ENCODE results near the gene IFT122.

IFT122 gene

DNA sequence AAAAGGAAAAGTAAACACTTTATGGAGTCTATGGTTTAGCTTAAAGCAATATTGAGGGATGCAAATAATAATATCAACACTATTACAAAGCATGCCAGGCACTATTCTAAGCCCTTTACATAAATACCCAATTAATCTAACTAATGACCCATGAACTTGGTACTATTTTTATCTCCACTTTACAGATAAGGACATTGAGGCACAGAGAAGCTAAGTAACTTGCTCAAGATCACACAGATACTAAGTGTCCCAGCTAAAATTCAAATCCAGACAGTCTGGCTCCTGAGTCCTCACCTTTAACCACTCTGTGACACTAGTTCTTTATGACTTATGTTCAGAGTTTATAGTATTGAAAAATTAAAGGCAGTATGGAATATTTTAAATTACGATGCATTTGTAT lies 5.9 kb upstream of the IFT122 start:
- 100% methylated on average over 1 of the region's 1 CpG; no CpG with 5 or more reads in 1 of the 2 experiments for WGBS, 2 experiments
- Histone ChIP-seq H3K9me3 (ENCODE audit: control insufficient read depth, low read length) (no peaks in the 10 kb centered on the region), H3K27ac (ENCODE audit: insufficient read depth, low read depth, low read length, poor library complexity, severe bottlenecking) (no peak overlapping the region), H3K36me3 (ENCODE audit: control insufficient read depth, insufficient read depth, low read length) (peaks cover 44% of the 10 kb centered on the region), H3K4me1 (ENCODE audit: control insufficient read depth, insufficient read depth, low read length) (peaks cover 6% of the 10 kb centered on the region), H3K27me3 (ENCODE audit: control insufficient read depth, insufficient read depth, low read length, poor library complexity, severe bottlenecking) (no peaks in the 10 kb centered on the region), H3K4me3 (ENCODE audit: insufficient read depth, low read depth, low read length) (no peak overlapping the region)

DNA sequence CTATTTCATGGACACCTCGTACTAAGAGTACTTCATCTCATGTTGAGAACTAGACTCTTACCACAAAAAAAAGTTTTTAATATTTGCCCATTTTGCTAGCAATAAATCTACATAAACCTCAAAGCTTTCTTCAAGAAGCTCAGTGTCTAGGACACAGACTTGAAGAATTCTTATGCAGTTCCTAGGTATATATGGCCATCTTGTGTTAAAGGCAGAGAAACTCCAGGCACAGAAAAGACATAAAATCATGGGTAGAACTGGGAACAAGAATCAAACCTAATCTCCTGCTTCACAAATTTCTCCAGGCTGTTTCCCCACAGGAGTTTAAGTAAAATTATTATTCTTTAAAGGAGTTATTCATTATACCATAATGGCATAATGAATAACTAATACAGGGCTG lies 4.7 kb upstream of the IFT122 start:
- H3K4me3 ChIP-seq (ENCODE audit: insufficient read depth, low read depth, low read length) = no peak overlapping the region
- 89 to 97% methylated on average over 1 of the region's 1 CpG for WGBS, 2 experiments
- peaks cover 44% of the 10 kb centered on the region for H3K36me3 ChIP-seq (ENCODE audit: control insufficient read depth, insufficient read depth, low read length)

DNA sequence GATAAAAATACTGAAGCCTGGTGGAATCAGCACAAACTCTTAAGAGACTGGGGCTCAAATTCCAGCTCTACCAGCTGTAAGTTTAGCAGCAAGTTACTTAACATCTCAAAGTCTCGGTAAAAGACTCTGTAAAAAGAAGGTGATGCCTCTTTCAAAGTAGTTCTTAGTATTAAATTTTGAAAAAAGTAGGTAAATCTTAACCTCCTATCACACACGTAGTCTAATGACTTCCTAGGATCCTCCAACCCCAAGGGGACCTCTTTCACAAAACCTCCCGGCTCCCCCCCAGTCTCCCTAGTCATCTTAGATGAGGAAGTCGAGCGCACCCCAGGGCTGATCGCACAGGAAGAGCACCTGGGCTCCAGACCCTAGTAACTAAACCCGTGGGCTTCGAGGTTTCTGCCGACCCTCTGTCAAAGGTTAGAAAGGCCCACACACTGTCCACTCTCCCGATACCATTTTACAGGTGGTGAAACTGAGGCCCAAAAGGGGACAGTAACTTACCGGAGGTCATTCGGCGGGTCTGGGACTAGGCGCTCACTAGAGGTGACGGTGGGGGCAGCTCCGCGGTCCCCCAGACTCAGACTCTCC lies 703 bp upstream of the IFT122 start:
- no peaks in the 10 kb centered on the region for H3K27me3 ChIP-seq (ENCODE audit: control insufficient read depth, insufficient read depth, low read length, poor library complexity, severe bottlenecking)

More for the DNA sequence above, 4.7 kb upstream of the IFT122 start:
- no peak overlapping the region for H3K27ac ChIP-seq (ENCODE audit: insufficient read depth, low read depth, low read length, poor library complexity, severe bottlenecking)
- H3K27me3 ChIP-seq (ENCODE audit: control insufficient read depth, insufficient read depth, low read length, poor library complexity, severe bottlenecking) = no peaks in the 10 kb centered on the region
- no peaks in the 10 kb centered on the region for H3K9me3 ChIP-seq (ENCODE audit: control insufficient read depth, low read length)
- H3K4me1 ChIP-seq (ENCODE audit: control insufficient read depth, insufficient read depth, low read length) = peaks cover 6% of the 10 kb centered on the region

DNA sequence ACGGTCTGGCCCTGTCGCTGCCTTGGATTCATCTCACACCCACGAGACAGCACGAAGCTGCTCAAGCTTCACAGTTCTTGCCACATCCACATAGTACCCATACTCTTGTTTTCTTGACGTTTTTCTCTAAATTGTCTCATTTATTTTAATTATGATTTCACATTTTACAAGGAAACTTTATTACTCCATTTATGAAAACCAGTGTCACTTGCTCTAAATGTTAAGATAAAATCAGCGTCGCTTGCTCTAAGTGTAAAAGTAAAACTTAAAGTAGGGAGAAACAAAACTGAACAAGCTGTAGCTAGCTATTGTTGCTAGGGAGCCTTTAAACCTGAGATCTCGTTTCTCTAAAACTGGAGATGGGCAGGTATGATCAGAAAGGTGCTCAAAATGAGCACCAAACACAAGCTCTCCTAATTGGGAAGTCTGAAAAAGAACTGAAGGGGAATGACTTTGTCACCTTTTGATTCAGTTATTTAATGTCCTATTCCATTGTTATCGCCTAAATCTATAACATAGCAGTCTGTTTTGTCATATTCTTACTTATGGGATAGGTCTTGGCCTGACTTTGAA lies 680 bp downstream of the IFT122 start:
- H3K27me3 ChIP-seq (ENCODE audit: control insufficient read depth, insufficient read depth, low read length, poor library complexity, severe bottlenecking) = no peaks in the 10 kb centered on the region
- H3K4me3 ChIP-seq (ENCODE audit: insufficient read depth, low read depth, low read length) = peak overlapping the region; percentile 98
- peak overlapping the region; percentile 89 for H3K27ac ChIP-seq (ENCODE audit: insufficient read depth, low read depth, low read length, poor library complexity, severe bottlenecking)
- peaks cover 28% of the 10 kb centered on the region for H3K4me1 ChIP-seq (ENCODE audit: control insufficient read depth, insufficient read depth, low read length)
- H3K9me3 ChIP-seq (ENCODE audit: control insufficient read depth, low read length) = no peaks in the 10 kb centered on the region
- 17 to 23% methylated on average over 8 to 9 of the region's 9 CpGs for WGBS, 2 experiments
- peaks cover 12% of the 10 kb centered on the region for H3K36me3 ChIP-seq (ENCODE audit: control insufficient read depth, insufficient read depth, low read length)

More for the DNA sequence above, 703 bp upstream of the IFT122 start:
- H3K4me1 ChIP-seq (ENCODE audit: control insufficient read depth, insufficient read depth, low read length) = peaks cover 28% of the 10 kb centered on the region
- peaks cover 12% of the 10 kb centered on the region for H3K36me3 ChIP-seq (ENCODE audit: control insufficient read depth, insufficient read depth, low read length)
- H3K9me3 ChIP-seq (ENCODE audit: control insufficient read depth, low read length) = no peaks in the 10 kb centered on the region
- WGBS, 2 experiments = 0% methylated on average over 16 to 17 of the region's 17 CpGs
- no peak overlapping the region for H3K27ac ChIP-seq (ENCODE audit: insufficient read depth, low read depth, low read length, poor library complexity, severe bottlenecking)
- H3K4me3 ChIP-seq (ENCODE audit: insufficient read depth, low read depth, low read length) = peak overlapping the region; percentile 98

DNA sequence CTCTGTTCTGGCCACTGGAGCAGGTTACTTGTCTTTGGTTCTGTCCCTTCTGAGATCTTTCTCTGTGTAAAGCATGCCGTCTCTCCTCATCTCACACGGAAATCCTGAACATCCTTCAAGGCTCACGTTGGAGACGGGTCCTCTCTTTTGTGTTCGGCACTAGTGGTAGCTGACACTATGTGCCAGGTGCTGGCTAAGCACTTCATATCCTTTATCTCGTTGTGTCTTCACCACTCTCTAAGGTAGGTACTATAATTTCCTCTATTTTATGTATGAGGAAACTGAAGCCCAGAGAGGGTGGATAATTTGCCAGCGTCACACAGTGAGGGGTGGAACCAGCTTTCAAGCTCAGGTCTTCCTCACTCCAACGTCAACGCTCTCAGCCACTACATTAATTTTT lies 1.2 kb downstream of the IFT122 start:
- H3K9me3 ChIP-seq (ENCODE audit: control insufficient read depth, low read length) = no peaks in the 10 kb centered on the region
- H3K4me3 ChIP-seq (ENCODE audit: insufficient read depth, low read depth, low read length) = peak overlapping the region; percentile 98
- WGBS, 2 experiments = 73 to 76% methylated on average over 8 to 9 of the region's 9 CpGs
- H3K36me3 ChIP-seq (ENCODE audit: control insufficient read depth, insufficient read depth, low read length) = peaks cover 12% of the 10 kb centered on the region
- no peaks in the 10 kb centered on the region for H3K27me3 ChIP-seq (ENCODE audit: control insufficient read depth, insufficient read depth, low read length, poor library complexity, severe bottlenecking)
- peaks cover 28% of the 10 kb centered on the region for H3K4me1 ChIP-seq (ENCODE audit: control insufficient read depth, insufficient read depth, low read length)
- H3K27ac ChIP-seq (ENCODE audit: insufficient read depth, low read depth, low read length, poor library complexity, severe bottlenecking) = no peak overlapping the region

DNA sequence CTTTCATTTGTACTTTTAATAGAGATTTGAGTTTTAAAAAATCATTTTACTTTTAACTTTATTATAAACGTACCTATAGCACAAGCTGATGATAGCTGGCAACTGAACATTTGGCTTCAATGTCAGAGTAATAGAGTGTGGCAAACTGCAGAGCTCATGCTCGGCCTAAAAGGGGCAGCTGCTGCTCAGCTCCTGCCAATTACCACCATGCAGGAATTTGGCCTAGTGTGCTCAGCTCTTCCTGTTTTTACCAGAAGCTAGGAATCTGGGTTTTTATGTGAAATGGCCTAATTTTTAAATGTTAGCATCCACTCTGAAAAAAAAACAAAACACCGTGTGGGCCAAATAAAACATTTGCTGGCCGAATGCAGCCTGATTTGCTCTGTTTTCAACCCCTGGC lies 1.8 kb downstream of the IFT122 start:
- WGBS, 2 experiments = 81 to 82% methylated on average over 4 of the region's 4 CpGs
- no peaks in the 10 kb centered on the region for H3K27me3 ChIP-seq (ENCODE audit: control insufficient read depth, insufficient read depth, low read length, poor library complexity, severe bottlenecking)
- no peaks in the 10 kb centered on the region for H3K9me3 ChIP-seq (ENCODE audit: control insufficient read depth, low read length)
- peaks cover 28% of the 10 kb centered on the region for H3K4me1 ChIP-seq (ENCODE audit: control insufficient read depth, insufficient read depth, low read length)
- H3K36me3 ChIP-seq (ENCODE audit: control insufficient read depth, insufficient read depth, low read length) = peaks cover 11% of the 10 kb centered on the region
- no peak overlapping the region for H3K27ac ChIP-seq (ENCODE audit: insufficient read depth, low read depth, low read length, poor library complexity, severe bottlenecking)
- no peak overlapping the region for H3K4me3 ChIP-seq (ENCODE audit: insufficient read depth, low read depth, low read length)

DNA sequence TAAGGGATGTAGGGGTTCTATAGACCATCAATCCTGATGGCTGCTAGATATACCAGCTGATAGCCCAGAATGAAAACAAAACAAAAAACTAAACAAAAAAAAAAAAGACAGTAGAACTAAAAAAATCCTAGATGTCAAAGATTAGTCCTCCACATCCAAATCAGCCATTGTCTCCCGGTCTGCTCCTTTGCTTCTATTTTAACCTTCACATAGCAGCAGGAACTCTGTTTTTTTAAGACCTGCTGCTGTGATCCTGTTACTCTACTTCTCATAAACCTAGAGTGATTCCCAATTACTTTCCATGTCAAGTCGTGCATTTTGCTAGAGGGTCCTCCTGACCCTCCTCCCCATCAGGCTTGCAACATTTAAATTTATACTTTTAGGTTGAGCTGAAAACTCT lies 2.5 kb downstream of the IFT122 start:
- Histone ChIP-seq H3K4me1 (ENCODE audit: control insufficient read depth, insufficient read depth, low read length) (peaks cover 28% of the 10 kb centered on the region), H3K27ac (ENCODE audit: insufficient read depth, low read depth, low read length, poor library complexity, severe bottlenecking) (no peak overlapping the region), H3K27me3 (ENCODE audit: control insufficient read depth, insufficient read depth, low read length, poor library complexity, severe bottlenecking) (no peaks in the 10 kb centered on the region), H3K4me3 (ENCODE audit: insufficient read depth, low read depth, low read length) (no peak overlapping the region), H3K9me3 (ENCODE audit: control insufficient read depth, low read length) (no peaks in the 10 kb centered on the region), H3K36me3 (ENCODE audit: control insufficient read depth, insufficient read depth, low read length) (peaks cover 4% of the 10 kb centered on the region)
- WGBS, 2 experiments = 44 to 66% methylated on average over 2 of the region's 2 CpGs

DNA sequence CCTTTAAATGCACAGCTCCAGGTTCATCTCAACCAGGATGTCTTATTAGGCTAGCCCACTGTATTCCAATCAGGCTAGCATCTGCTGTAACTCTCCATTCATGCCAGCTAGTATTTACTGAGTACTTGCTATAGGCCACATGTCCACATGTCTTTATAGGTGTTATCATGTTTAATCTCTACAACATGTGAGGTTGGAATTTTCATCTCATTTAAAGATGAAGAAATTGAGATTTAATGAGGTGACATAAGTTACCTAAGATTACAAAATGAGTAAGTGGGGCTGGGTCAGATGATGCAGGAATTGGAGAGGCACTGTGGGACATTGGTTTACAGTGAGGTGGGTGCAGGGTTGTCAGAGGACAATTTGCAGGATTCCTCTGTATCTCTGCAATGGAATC lies 2.9 kb downstream of the IFT122 start:
- no peaks in the 10 kb centered on the region for H3K9me3 ChIP-seq (ENCODE audit: control insufficient read depth, low read length)
- no peak overlapping the region for H3K27ac ChIP-seq (ENCODE audit: insufficient read depth, low read depth, low read length, poor library complexity, severe bottlenecking)
- H3K4me1 ChIP-seq (ENCODE audit: control insufficient read depth, insufficient read depth, low read length) = peaks cover 28% of the 10 kb centered on the region
- H3K36me3 ChIP-seq (ENCODE audit: control insufficient read depth, insufficient read depth, low read length) = no peaks in the 10 kb centered on the region
- no peak overlapping the region for H3K4me3 ChIP-seq (ENCODE audit: insufficient read depth, low read depth, low read length)
- no peaks in the 10 kb centered on the region for H3K27me3 ChIP-seq (ENCODE audit: control insufficient read depth, insufficient read depth, low read length, poor library complexity, severe bottlenecking)

DNA sequence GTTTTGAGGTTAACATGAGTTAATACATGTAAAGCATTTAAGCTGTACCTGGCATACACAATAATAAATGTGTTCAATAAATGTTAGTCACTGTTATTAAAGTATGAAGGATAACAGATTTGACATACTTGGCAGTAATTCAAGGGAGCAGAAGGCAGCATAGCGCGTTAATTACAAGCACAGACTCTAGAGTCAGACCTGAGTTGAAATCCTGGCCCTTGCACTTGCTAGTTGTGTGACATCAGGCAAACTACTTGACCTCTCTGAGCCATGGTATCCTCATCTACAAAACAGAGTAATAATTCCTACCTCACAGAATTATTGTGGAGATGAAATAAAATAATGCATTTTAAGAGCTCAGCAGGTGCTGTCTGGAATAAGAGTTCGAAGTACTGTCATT lies 5.4 kb downstream of the IFT122 start:
- WGBS, 2 experiments = 96 to 97% methylated on average over 3 of the region's 3 CpGs

DNA sequence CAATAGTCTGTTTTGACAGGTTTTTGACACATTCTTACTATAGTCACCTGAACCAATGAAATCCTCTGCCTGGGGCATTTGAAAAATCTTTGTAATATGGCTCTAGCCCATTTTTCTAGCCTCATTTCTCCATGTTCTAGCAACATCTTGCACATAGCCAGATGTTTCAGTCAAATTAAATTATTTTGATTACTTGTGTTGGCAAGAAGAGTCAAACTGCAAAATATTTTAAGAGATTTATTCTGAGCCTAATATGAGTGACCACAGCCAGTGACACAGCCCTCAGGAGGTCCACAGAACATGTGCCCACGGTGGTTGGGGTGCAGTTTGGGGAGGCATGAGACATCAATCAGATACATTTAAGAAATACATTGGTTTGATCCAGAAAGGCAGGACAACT lies 6.9 kb downstream of the IFT122 start:
- Histone ChIP-seq H3K36me3 (ENCODE audit: control insufficient read depth, insufficient read depth, low read length) (peaks cover 3% of the 10 kb centered on the region), H3K27me3 (ENCODE audit: control insufficient read depth, insufficient read depth, low read length, poor library complexity, severe bottlenecking) (no peaks in the 10 kb centered on the region), H3K27ac (ENCODE audit: insufficient read depth, low read depth, low read length, poor library complexity, severe bottlenecking) (no peak overlapping the region), H3K9me3 (ENCODE audit: control insufficient read depth, low read length) (no peaks in the 10 kb centered on the region), H3K4me3 (ENCODE audit: insufficient read depth, low read depth, low read length) (no peak overlapping the region), H3K4me1 (ENCODE audit: control insufficient read depth, insufficient read depth, low read length) (peaks cover 25% of the 10 kb centered on the region)
- WGBS, 2 experiments = 78 to 97% methylated on average over 1 of the region's 1 CpG

More for the DNA sequence above, 5.4 kb downstream of the IFT122 start:
- Histone ChIP-seq H3K36me3 (ENCODE audit: control insufficient read depth, insufficient read depth, low read length) (no peaks in the 10 kb centered on the region), H3K27me3 (ENCODE audit: control insufficient read depth, insufficient read depth, low read length, poor library complexity, severe bottlenecking) (no peaks in the 10 kb centered on the region), H3K4me3 (ENCODE audit: insufficient read depth, low read depth, low read length) (no peak overlapping the region), H3K9me3 (ENCODE audit: control insufficient read depth, low read length) (no peaks in the 10 kb centered on the region), H3K4me1 (ENCODE audit: control insufficient read depth, insufficient read depth, low read length) (peaks cover 38% of the 10 kb centered on the region), H3K27ac (ENCODE audit: insufficient read depth, low read depth, low read length, poor library complexity, severe bottlenecking) (no peak overlapping the region)

Measured in ectodermal cell (in vitro differentiated cells).